Gastroesophageal sphincter (tissue), 4 donors: ENCODE data around the gene CASP10. TPM values are rescaled to one million over a fixed set of nuclear protein-coding genes. Genes with fewer than 3 reads are reported as not detected.

Source experiments
- ATAC-seq: fragments of 150-250 bp; one replicate; pipeline ENCODE4 v1.9.1; 2016; ENCODE audit warnings: mild to moderate bottlenecking, moderate library complexity
- H3K27ac ChIP-seq, 4 donors: fragments of 200-600 bp; sonication (generic) in 3 of 4; 1 replicate in 3 of 4; 2 replicates in 1 of 4; pipeline ENCODE4 v1.5.1; 2016 to 2019
- H3K27me3 ChIP-seq: fragments of 200-600 bp; sonication (generic); one replicate; pipeline ENCODE4 v1.5.1; 2019
- H3K36me3 ChIP-seq, 2 donors: fragments of 200-600 bp; sonication (generic); one replicate each; pipeline ENCODE4 v1.5.1; 2019; ENCODE audit warnings: control low read depth in 1 of 2
- H3K4me1 ChIP-seq, 3 donors: fragments of 200-600 bp; sonication (generic); 1 replicate in 2 of 3; 2 replicates in 1 of 3; pipeline ENCODE4 v1.5.1; 2016 to 2019; ENCODE audit warnings: control low read depth in 2 of 3
- H3K4me3 ChIP-seq, 2 donors: fragments of 200-600 bp; sonication (generic); one replicate each; pipeline ENCODE4 v1.5.1; 2019; ENCODE audit warnings: mild to moderate bottlenecking in 1 of 2, moderate library complexity in 1 of 2
- H3K9me3 ChIP-seq, 3 donors: fragments of 200-600 bp; sonication (generic); one replicate each; pipeline ENCODE4 v1.5.1; 2017 to 2019; ENCODE audit warnings: control low read depth in 2 of 3
- EP300 ChIP-seq: sonication (generic); formaldehyde crosslinking; IDR thresholded peaks from one replicate; pipeline ENCODE4 v1.6.1; 2017; ENCODE audit warnings: antibody characterized with exemption, mild to moderate bottlenecking
- POLR2A ChIP-seq, 2 donors: fragments of 450-650 bp; IDR thresholded peaks; one replicate each; pipeline ENCODE4 v1.6.1; 2017; ENCODE audit warnings: antibody characterized with exemption in 2 of 2, mild to moderate bottlenecking in 2 of 2, moderate library complexity in 1 of 2
- POLR2AphosphoS5 ChIP-seq: sonication (generic); formaldehyde crosslinking; IDR thresholded peaks from one replicate; pipeline ENCODE4 v1.6.1; 2017; ENCODE audit warnings: antibody characterized with exemption
- WGBS, 2 donors: methylation state at CpG; one replicate each; pipeline ENCODE4 v1.1.5; 2018; ENCODE audit warnings: low coverage in 1 of 2; 5-methylcytosine and 5-hydroxymethylcytosine counted together
- total RNA-seq, 4 donors: library from RNA; depleted of rRNA; stranded (reverse); fragments of >200 nt; gene quantifications; one replicate each; pipeline ENCODE4 v1.1.0, GENCODE V29; 2016
- TF ChIP-seq, protein P1 (sequence below), 4 experiments: fragments of 200-600 bp in 2 of 4; fragments of 450-650 bp in 2 of 4; sonication (generic) in 1 of 4; IDR thresholded peaks; one replicate each; pipeline ENCODE4 v1.5.1; 2017 to 2019; ENCODE audit warnings: antibody characterized with exemption in 4 of 4, mild to moderate bottlenecking in 2 of 4, moderate library complexity in 2 of 4

CASP10 gene, protein sequence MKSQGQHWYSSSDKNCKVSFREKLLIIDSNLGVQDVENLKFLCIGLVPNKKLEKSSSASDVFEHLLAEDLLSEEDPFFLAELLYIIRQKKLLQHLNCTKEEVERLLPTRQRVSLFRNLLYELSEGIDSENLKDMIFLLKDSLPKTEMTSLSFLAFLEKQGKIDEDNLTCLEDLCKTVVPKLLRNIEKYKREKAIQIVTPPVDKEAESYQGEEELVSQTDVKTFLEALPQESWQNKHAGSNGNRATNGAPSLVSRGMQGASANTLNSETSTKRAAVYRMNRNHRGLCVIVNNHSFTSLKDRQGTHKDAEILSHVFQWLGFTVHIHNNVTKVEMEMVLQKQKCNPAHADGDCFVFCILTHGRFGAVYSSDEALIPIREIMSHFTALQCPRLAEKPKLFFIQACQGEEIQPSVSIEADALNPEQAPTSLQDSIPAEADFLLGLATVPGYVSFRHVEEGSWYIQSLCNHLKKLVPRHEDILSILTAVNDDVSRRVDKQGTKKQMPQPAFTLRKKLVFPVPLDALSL
- total RNA-seq = 1 to 10 TPM; 2.6 to 7.5 (median 6.3) TPM

DNA sequence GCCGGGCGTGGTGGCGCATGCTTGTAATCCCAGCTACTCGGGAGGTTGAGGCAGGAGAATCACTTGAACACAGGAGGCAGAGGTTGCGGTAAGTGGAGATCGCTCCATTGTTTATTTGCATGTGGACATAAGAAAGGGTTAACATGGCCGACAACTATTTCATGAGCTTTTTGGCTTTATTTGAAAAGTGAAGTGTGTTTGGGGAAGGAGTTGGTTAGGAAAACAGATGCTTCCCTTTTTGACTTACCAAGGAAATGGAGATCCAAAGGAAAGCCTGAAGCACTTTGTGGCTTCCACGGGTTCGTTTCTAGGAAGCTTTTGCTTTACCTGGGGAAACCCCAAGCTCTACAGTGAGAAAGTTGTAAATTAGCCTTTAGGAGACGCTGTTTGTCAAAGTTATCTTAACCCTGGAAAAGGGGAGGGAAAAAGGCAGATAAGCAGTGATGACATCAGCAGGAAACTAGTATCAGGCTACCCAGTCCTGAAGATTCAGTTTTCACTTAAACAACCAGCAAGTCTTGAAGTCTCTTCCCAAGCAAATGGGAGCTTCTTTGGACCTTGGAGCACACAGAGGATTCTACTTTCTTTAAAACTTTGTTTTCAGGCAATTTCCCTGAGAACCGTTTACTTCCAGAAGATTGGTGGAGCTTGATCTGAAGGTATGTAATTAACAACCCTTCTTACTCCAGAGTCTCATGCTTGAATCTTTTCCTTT is at the start of gene CASP10:
CASP10 (plus strand) TSS at position 492 of the 715 bp plus-strand sequence. CDS start 2,637 bp downstream, outside the sequence.
- Histone ChIP-seq H3K4me3 (peak within 1 kb of the TSS; percentile 29 to 44), H3K27ac (peak within 1 kb of the TSS in 3 of 4 donors; percentile 15 to 57 (median 36)), H3K4me1 (peaks cover 0 to 6% (median 0%) of the 10 kb centered on the region in 3 donors), H3K27me3 (no peaks in the 10 kb centered on the region), H3K36me3 (no peaks in the 10 kb centered on the region), H3K9me3 (no peaks in the 10 kb centered on the region)
- 38 to 43% methylated on average over 8 to 11 of the region's 11 CpGs for WGBS, 2 donors
- TF ChIP-seq POLR2AphosphoS5 (no peak), POLR2A (IDR thresholded peaks at IDR 0.05) (no peak)
- TF ChIP-seq, protein P1, sequence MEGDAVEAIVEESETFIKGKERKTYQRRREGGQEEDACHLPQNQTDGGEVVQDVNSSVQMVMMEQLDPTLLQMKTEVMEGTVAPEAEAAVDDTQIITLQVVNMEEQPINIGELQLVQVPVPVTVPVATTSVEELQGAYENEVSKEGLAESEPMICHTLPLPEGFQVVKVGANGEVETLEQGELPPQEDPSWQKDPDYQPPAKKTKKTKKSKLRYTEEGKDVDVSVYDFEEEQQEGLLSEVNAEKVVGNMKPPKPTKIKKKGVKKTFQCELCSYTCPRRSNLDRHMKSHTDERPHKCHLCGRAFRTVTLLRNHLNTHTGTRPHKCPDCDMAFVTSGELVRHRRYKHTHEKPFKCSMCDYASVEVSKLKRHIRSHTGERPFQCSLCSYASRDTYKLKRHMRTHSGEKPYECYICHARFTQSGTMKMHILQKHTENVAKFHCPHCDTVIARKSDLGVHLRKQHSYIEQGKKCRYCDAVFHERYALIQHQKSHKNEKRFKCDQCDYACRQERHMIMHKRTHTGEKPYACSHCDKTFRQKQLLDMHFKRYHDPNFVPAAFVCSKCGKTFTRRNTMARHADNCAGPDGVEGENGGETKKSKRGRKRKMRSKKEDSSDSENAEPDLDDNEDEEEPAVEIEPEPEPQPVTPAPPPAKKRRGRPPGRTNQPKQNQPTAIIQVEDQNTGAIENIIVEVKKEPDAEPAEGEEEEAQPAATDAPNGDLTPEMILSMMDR (IDR thresholded peaks at IDR 0.05) = peak in 3 of 4 experiments; percentile 16 to 21 (median 18)
- ATAC-seq = peak; percentile 56

DNA sequence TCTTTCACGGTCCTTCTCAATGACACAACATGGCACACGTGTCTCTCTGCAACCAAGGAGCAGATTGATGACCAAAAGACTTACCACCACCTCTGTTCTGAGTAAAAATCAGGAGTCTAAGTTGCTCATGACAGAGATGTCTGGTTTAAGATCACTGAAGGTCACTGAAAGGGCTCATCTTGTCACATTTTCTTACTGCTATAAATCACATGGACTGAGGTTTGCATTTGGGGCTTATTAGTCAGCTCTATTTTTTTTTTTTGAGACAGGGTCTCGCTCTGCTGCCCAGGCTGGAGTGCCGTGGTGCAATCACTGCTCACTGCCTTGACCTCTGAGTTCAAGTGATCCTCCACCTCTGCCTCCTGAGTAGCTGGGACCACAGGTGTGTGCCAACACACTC is 47.6 kb upstream of the CASP10 start:
- H3K27me3 ChIP-seq = no peaks in the 10 kb centered on the region
- no peak for ATAC-seq
- no peak overlapping the region for H3K4me3 ChIP-seq
- peaks cover 0 to 83% of the 10 kb centered on the region in 2 donors for H3K36me3 ChIP-seq
- H3K9me3 ChIP-seq = no peaks in the 10 kb centered on the region
- peaks cover 8 to 62% (median 9%) of the 10 kb centered on the region in 3 donors for H3K4me1 ChIP-seq
- H3K27ac ChIP-seq = peak overlapping the region in 3 of 4 donors; percentile 24 to 44 (median 40)
- no peak for TF ChIP-seq POLR2A (IDR thresholded peaks at IDR 0.05)
- TF ChIP-seq EP300 = no peak
- TF ChIP-seq POLR2AphosphoS5 = no peak
- TF ChIP-seq, protein P1 (IDR thresholded peaks at IDR 0.05) = no peak
- WGBS, 2 donors = 33 to 60% methylated on average over 2 to 3 of the region's 4 CpGs

DNA sequence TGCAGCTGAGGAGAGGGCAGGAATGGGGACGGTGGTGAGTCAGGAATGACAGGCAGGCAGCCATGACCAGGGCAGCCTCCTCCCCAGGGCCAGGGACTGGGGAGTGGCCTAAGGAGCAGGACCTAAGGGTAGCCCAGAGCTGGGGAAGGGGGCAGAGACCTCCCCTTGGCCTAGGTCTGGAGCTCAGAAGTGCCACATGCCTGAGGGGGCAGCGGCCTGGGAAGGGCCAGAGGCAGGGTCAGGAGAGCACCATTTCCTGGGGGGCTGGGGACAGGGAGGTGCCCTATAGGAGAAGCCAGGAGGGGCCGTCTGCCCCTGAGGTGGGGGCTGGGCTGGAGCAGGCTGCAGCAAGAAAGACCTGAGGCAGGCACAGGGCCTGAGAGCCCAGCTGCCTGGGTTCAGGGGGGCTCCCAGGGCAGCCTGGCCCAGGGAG is 46.0 kb upstream of the CASP10 start:
- WGBS, 2 donors = 80% methylated on average over 1 of the region's 3 CpGs; no CpG with 5 or more reads in 1 of the 2 donors
- H3K27me3 ChIP-seq = no peaks in the 10 kb centered on the region
- no peak for TF ChIP-seq POLR2AphosphoS5
- TF ChIP-seq, protein P1 (IDR thresholded peaks at IDR 0.05) = no peak
- TF ChIP-seq EP300 = no peak
- TF ChIP-seq POLR2A (IDR thresholded peaks at IDR 0.05) = no peak
- peaks cover 3 to 91% of the 10 kb centered on the region in 2 donors for H3K36me3 ChIP-seq
- no peaks in the 10 kb centered on the region for H3K9me3 ChIP-seq
- H3K27ac ChIP-seq = peak overlapping the region in 1 of 4 donors; percentile 46
- H3K4me1 ChIP-seq = peaks cover 0 to 47% (median 0%) of the 10 kb centered on the region in 3 donors
- H3K4me3 ChIP-seq = no peak overlapping the region
- no peak for ATAC-seq

DNA sequence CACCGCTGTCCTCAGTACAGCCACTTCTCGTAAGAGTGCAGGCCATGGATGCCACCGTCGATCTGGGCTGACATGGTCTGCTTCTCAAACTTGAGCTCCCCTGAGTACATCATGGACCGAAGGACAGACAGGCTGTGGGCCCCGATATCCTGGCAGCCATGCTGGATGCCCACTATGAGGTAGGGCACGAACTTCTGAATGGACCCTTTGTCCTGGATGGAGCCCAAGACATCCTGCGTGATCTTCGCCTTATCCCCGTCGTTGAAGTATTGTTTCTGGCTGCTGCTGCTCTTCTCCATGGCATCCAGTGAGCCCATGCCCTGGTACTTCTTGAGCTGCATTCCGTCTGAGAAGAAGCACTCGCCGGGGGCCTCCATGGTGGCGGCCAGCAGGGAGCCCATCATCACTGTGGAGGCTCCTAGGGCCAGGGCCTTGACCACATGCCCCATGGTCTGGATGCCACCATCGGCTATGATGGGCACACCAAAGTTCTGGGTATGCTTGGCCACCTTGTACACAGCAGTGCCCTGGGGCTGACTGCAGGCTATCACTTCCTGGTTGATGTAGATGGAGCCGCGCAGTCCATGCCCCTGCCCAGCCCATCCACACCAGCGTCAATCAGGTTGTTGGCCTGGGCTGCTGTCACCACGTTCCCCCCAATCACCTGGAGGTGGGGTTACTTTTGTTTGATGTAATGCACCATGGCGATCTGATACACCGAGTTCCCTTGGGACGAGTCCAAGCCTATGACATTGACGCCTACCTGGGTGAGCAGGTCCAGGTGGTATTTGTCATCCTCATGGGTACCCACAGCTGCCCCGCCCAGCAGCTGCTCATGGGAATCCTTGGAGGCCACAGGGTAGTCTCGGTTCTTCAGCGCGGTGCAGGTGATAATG is 45.2 kb upstream of the CASP10 start:
- H3K36me3 ChIP-seq = peaks cover 3 to 98% of the 10 kb centered on the region in 2 donors
- no peak overlapping the region for H3K27ac ChIP-seq
- no peaks in the 10 kb centered on the region for H3K27me3 ChIP-seq
- no peak for ATAC-seq
- no peaks in the 10 kb centered on the region for H3K9me3 ChIP-seq
- WGBS, 2 donors = 93% methylated on average over 7 of the region's 28 CpGs; no CpG with 5 or more reads in 1 of the 2 donors
- H3K4me3 ChIP-seq = no peak overlapping the region
- H3K4me1 ChIP-seq = peaks cover 0 to 39% (median 0%) of the 10 kb centered on the region in 3 donors
- TF ChIP-seq POLR2AphosphoS5 (no peak), EP300 (no peak), POLR2A (IDR thresholded peaks at IDR 0.05) (no peak)
- TF ChIP-seq, protein P1 (IDR thresholded peaks at IDR 0.05) = no peak
